ENCODE data around the gene RGSL1. TPM values are rescaled to one million over a fixed set of nuclear protein-coding genes. Genes with fewer than 3 reads are reported as not detected.

Gene RGSL1
- total RNA-seq = 0.82 TPM

DNA sequence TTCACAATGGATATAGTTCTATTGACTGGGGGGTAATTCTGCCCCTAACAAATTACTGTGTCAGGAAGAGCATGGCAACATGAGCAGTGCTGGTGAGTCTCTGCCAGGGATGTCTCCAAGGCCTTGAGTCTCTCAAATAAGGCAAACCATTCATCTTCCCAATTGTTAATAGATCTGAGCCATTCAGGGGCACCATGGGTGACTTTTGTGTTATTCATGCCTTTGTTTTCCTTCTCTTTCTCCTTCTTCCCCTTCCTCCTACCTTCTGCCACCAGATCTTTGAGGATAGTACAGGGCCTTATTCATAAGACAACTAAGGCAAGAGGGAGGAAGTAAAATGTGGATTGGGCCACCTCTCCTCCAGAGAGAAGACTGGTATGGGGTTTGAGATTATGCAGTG, at the start of gene RGSL1:
Gene RGSL1, plus strand, starts transcription at position 60 of the 400 bp plus-strand sequence. Its CDS starts 20 bp downstream, at position 80.
- DNase-seq (ENCODE audit: low spot score in 2 of 2) = no peak
- FAIRE-seq = no peak

DNA sequence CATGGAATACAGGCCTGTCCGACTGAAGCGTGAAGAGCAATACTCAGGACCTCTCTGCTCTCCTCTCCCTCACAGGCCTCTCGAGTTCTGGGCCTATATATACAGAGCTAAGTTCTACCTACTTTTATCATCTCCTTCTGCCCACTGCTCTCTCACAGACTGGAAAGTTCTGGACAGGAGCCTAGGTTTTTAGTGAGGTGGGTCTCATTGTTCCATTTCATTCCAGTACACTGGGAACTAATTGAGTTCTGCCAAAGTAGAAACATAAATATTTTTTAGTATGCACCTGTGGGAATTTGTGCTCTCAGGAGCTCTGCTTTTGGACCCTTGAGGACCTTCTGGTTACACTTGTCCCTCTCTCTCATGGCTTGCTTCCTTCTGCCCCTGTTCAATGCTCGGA, 49.4 kb upstream of the RGSL1 start, which contains the start of gene TEDDM1:
Gene TEDDM1, minus strand, starts transcription at position 101 of the 400 bp plus-strand sequence. CDS start 182 bp downstream, outside the sequence.
- DNase-seq (ENCODE audit: low spot score in 2 of 2) (no peak), FAIRE-seq (no peak)

DNA sequence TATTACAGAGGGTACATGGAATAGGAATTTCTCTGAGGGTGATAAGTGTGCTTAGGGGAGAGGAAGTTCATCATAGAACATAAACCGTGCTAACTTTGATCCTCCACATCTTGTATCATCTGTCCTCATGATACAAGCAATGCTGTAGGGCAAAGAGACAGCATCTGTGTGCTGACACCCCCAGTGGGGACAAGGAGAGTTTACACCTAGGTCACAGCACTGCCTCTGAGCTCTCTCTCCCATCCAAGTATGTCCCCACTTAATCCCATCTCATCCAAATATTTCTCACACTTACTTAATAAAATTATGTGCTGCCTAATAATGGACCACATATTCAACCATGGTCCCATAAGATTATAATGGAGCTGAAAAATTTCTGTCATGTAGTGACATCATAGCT, 45.2 kb upstream of the RGSL1 start:
- DNase-seq (ENCODE audit: low spot score in 2 of 2) (no peak), FAIRE-seq (no peak)

DNA sequence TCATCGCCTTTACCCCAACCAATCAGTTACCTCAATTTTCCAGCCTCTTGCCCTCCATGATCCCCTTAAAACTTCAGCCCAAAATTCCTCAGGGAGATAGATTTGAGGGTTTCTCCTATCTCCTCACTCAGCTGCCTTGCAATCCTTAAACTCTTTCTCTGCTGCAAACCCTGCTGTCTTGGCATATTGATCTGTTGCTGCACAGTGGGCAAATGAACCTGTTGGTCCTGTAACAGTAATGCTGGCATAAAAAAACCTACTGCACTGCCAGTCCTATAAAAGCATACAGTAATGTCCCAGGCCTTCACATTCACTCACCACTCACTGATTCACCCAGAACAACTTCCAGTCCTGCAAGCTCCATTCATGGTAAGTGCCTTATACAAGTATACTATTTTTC, 44.4 kb upstream of the RGSL1 start:
- DNase-seq (ENCODE audit: low spot score in 2 of 2) = no peak
- no peak for FAIRE-seq

DNA sequence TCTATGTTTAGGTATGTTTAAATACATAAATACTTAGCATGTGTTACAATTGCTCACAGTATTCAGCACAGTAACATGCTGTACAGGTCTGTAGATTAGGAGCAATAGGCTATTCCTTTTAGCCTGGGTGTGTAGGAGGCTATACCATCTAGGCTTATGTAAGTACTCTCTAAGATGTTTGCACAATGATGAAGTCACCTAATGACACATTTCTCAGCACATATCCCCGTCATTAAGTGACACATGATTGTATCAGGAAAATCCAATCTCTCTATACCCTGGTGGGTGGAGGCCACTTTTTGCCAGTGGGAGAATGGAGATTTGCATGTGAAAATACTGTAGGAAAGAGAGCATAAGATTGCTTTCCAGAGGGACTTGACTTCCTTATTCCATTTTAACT, 43.9 kb upstream of the RGSL1 start:
- DNase-seq (ENCODE audit: low spot score in 2 of 2) (no peak), FAIRE-seq (no peak)

DNA sequence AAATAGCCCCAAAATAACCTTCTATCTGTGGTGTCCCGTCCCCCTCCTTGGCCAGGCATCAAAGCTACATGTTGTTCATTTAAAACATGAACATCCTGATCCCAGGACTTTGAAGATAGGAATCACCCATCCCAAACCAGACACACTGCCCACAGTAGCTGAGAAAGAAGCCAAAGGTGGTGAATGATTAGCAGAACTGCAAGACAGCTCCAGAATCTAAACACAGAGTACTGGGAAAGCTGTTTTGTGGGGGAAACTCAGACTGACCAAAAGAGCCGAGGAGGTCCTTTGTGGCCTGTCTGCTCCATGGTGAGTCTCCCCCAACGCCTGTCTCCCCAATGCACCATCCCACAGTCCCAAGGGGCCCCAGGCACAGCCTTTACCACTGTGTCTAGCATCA, 42.2 kb upstream of the RGSL1 start:
- DNase-seq (ENCODE audit: low spot score in 2 of 2) = no peak
- FAIRE-seq = no peak

DNA sequence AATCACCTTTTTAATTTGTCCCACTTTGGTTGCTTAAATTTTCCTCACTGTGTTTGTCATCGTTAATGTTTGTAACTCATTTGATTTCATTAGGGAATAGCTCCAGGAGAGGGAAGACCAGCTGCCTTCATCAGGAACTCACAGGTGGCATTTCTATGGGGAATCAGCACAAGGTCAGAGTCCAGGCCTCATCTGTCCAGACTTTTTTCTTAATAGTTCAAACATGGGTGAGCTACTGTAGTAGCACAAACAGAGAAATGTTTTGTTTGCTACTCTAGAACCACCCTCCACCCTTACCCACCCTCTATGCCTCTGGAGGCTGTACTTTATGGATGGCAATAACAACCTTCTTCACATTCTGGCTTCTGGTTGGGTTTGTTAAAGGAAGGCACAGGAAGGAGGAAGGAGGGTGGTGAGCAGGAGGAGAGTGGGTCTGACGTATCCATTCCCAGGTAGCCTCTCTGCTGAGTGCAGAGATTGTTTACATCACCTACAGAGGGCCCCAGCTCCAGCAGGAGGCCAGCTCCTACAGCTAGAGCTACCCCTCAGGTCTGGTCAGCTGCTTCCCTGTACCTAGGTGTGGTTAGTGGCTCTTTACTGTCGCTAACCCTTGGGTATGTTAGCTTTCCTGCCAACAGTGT, 41.4 kb upstream of the RGSL1 start:
- FAIRE-seq (no peak), DNase-seq (ENCODE audit: low spot score in 2 of 2) (no peak)

DNA sequence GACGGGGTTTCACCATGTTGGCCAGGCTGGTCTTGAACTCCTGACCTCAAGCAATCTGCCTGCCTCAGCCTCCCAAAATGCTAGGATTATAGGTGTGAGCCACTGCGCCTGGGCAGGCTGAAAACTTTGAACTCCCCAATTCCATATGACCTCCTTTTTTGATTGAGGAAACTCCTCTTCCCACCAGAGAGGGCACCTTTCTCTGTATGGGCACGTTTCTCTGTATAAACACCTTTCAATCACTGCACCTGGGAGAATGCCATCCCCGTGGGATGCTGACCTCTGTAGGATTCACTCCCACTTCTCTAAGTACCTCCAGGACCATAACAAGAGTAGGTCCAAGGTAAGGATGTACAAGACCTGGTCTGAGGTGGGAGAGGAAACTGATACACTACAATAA, 39.8 kb upstream of the RGSL1 start:
- DNase-seq (ENCODE audit: low spot score in 2 of 2) = no peak
- FAIRE-seq = no peak

DNA sequence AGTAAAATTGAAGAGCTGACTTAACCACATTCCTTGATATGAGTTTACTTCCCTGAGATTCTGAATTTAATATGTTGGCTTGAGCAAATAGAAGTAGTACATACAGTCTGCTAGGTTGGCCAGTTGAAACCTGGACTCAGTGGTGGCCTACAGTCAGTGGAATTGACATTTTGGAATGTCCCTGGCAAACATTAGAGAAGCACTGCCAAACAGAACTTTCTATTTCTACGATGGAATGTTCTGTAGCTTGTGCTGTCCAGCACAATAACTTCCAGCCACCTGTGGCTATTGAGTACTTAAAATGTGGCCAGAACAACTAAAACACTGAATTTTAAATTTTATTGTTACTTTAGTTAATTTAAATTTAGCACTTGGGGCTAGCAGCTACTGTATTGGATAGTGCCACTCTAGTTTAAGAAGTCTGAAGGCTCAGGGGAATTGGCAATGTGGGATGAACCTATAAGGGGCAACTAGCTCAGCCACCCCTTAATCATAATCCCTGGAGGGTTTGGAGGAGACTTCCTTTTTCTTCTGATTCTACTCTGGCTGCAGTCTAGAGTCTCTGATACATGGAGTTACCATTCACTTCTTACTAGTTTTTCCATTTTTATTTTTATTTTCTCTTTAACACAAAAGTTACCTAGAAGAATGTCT, 39.2 kb upstream of the RGSL1 start:
- FAIRE-seq (no peak), DNase-seq (ENCODE audit: low spot score in 2 of 2) (no peak)

DNA sequence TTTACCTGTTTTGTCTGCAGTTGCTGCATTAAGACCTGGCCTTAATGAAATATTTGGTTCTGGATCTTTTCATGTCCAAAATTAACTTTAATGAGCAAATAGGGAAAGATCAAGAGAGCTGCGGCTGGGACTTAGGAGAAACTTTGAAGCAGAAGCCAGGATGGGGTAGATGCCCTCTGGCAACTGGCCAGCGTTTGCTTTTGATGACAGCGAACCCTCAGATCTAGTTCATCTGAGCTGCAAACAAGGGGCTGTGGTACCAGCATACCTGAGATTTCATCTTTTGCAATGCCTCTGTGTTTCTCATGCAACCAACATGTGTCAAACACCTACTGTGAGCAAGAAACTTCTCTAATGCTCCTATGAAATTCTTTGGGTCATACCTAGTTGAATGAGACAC, 36.5 kb upstream of the RGSL1 start:
- FAIRE-seq (no peak), DNase-seq (ENCODE audit: low spot score in 2 of 2) (no peak)

DNA sequence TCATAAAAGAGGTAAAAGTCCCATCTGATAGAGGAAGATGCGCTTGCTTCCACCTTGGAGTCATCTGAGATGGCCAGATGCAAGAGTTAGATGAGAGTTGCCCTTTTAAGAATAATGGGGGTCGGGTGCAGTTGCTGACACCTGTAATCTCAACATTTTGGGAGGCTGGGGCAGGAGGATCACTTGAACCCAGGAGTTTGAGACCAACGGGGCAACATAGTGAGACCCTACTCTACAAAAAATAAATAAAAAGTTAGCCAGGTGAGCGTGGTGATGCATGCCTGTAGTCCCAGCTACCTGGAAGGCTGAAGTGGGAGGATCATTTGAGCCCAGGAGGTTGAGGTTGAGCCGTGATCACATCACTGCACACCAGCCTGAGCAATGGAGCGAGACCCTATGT, 36.0 kb upstream of the RGSL1 start:
- FAIRE-seq (no peak), DNase-seq (ENCODE audit: low spot score in 2 of 2) (no peak)

DNA sequence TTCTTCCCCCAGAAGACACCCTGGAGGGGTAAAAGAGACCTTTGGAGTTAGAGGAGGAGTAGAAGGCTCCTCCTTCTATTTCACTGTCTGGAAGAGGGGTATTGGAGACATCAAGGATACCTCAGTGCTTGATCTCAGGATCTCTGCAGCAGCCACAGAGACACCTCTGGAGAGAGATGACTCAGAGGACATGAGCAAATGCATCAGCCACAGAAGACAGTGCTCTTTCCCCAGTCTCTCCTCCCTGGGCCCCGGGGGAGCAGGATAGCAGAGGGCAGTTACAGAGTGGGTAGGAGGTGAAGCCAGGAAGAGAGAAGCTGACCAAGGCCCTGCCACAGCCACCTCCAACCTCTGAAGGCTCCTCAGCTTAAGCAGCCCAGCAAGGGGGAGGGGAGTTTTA, 34.2 kb upstream of the RGSL1 start:
- FAIRE-seq = no peak
- no peak for DNase-seq (ENCODE audit: low spot score in 2 of 2)

DNA sequence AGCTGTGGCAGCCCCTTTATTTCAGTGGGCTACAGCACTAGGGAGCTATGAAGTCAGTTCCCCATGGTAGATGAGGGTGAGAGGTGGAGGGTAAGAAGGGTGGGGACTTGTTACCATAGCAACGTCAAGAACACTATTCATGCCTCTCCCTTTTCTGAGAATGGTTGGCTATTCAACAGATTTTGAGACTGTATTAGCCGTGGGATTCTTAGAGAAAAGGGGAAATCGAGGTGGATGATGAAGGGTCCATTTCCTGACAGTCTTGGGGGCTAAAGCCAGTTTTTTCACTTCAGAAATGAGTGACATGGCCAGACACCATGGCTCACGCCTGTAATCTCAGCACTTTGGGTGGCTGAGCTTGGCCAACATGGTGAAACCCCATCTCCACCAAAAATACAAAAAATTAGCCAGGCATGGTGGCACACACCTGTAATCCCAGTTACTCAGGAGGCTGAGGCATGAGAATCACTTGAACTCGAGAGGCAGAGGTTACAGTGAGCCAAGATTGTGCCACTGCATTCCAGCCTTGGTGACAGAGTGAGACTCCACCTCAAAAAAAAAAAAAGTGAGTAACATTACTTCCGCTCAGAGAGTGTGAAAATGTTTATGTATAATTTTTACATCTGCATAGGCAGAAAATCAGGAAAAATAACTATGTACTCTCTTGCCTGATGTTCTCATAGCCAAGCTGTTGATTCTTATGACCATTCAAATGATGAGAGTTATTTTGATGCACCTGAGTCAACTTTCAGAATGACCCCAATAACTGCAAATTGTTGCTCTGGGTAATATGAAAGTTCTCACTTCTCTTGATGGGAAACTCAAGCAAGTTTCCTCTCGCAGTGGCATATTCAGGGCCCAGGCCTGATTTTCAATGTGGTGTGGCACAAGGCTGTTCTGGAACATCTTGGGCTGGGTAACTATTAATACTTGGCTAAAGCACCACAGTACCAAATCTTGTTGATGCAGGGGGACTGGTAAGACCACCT, 23.2 kb upstream of the RGSL1 start:
- no peak for DNase-seq (ENCODE audit: low spot score in 2 of 2)
- FAIRE-seq = no peak

DNA sequence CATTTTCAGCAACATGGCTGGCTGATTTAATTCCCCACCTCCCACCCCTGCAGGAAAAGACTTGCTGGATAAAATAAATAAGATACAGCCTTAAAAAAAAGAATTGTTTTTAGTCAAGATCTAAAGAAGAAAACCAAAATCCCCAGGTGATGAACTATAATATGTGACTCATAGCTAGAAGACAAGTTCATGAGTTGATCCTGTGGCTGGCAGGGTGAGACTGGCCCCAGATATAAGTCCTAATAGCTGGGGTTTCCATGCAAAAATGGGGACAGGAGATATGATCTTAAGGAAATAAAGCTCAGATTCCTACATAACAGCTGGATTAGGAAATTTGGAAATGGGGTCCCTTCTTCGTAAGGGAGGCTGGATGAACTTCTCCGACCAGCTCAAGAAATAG, 21.9 kb upstream of the RGSL1 start:
- FAIRE-seq (no peak), DNase-seq (ENCODE audit: low spot score in 2 of 2) (no peak)

DNA sequence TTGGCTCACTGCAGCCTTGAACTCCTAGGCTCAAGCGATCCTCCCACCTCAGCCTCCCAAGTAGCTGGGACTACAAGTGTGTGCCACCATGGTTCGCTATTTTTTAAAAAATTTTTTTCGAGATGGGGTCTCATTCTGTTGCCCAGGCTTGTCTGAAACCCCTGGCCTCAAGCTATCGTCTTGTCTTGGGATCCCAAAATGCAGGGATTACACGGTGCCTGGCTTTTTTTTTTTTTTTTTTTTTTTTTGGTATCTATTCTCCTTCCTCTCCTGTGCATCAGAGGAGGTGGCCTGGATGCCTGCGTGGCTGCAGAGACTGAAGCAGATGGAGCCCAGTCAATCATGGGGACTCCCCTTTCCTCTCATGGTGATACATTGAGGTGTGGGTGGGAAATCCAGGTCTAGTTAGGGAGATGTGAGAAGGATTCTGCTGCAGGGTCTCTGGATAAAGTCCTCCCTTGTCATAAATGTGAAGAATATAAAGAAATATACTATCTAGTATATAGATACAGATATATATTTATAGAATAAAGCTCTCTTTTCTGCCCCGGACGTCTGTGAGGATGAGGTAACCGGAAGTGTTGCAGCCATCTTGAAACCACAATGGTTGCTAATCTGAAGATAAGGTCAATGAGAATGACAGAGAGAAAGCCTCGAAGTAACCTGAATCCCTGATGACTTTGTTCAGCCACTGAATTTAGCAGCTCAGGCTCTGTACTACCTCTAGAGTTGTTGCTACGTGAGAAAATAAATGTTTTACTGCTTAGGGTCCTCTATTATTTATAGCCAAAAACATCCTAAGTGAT, 19.5 kb upstream of the RGSL1 start:
- no peak for DNase-seq (ENCODE audit: low spot score in 2 of 2)
- FAIRE-seq = no peak

DNA sequence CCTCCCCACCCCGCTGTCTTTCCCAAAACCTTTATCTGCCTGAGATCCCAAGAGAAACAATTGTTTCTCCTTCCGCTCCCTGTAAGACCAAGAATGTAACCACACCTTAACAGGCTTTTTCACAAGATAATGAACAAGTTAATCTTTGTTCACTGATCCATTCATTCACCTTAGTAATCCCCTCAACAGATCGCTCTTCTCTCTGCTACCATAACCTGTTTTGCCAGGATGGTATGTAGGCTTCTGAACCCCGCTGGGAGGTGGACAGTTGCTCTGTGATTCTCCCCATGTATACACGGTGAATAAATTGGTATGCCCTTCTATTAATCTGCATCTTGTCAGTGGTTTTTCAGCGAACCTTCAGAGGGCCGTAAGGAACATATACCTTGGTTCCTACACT, 18.7 kb upstream of the RGSL1 start:
- FAIRE-seq = no peak

DNA sequence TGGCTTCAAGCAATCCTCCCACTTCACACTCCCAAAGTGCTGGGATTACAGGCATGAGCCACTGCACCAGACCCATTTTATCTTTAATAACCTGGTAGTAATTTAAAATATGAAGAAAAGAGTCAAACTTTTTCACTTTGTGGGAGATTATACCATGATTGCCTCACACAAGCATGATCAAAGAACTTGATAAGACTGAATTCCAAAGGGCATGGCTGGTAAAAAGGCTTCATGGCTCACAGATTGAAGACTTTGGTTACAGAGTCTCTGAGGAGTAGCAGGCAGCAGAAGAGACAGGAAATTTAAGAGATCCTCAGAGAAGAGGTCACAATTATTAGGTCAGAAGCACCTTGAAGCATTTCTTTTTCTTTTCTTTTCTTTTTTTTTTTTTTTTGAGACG, 16.4 kb upstream of the RGSL1 start:
- no peak for FAIRE-seq
- DNase-seq (ENCODE audit: low spot score in 2 of 2) = no peak

More for the DNA sequence above, 18.7 kb upstream of the RGSL1 start:
- DNase-seq (ENCODE audit: low spot score in 2 of 2) = no peak

DNA sequence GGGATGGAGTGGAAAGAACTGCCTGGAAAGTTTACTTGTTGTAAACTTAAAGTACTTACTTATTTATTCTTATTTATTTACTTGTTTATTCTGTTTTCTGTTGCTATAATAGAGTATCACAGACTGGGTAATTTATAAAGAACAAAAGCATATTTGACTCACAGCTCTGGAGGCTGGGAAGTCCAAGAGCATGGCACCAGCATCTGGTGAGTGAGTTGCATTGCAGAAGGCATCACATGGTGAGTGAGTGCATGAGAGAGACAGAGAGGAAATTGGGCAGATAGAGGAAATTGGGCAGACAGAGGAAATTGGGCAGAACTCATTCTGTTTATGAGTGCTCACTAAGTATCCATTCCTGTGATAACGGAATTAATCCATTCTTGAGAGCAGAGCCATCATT, 11.6 kb upstream of the RGSL1 start:
- DNase-seq (ENCODE audit: low spot score in 2 of 2) (no peak), FAIRE-seq (no peak)

DNA sequence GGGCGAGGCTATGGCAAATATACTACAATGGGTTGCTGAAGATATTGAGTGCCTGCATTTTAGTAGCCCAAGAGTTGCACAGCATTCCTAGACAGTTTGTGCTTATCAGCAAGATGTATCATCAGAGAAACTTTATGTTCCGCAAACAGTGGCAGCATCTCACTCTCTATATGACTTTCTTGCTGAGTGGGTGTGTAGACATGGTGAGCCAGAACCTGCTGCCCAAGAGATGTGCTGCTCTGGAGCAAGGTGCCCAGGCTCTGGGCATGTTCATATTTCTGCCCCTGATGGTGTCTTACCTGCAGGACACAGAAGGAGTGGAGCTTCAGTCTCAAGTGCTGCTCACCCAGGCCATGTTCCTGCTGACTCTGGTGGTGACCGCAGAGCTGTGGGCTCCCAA, 8.2 kb upstream of the RGSL1 start:
- DNase-seq (ENCODE audit: low spot score in 2 of 2) = no peak
- no peak for FAIRE-seq

DNA sequence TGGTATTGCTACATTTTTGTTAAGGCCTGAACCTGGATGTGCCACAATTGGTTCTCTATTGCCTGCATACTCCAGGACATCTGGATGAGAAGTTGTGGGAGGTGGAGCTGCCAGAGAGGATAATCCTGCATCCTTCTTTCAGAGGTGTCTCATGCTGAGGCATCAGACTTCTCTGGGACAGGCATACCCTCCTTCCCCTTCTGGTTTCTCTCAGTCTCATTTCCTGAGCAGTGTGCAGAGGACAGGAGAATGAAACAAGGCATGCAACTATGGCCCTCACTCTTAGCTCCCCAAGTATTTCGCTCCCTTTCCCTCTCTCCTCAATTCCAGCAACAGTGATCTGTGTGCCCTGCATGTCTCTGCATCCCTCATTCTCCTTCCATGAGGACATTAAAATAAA, 7.6 kb upstream of the RGSL1 start:
- no peak for DNase-seq (ENCODE audit: low spot score in 2 of 2)
- FAIRE-seq = no peak

Data from frontal cortex (tissue), 4 donors.